ENCODE data around the gene LEMD2. TPM values are rescaled to one million over a fixed set of nuclear protein-coding genes. Genes with fewer than 3 reads are reported as not detected.

LEMD2 gene
- total and polyA plus RNA-seq, 2 donors (not counting 3 experiments of a cell fraction or from before 2014, with no cell fraction given): 61.1 to 81.8 TPM

DNA sequence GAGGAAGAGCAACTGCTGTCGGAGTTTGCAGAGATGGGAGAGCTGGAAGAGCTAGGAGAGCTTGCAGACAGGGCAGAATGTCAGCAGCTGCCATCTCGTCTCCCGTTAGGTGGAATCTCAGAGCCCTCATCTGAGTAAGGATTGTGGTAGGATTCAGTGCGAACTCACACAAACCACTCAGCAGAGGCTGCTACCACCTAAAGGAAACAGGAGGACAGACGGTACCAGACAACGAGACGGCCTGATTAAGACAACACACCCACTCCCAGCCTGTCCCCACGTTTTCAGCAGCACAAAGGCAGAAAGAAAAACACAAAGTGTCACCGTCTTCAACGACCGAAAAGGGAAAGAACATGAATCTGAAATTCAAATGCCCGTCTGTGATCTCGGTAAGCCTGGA, 4.1 kb downstream of the LEMD2 start:
- CTCF ChIA-PET: interaction anchor here (0.5 to 8.8 kb wide), 4 partner anchors 11 to 243 kb away, joined by 3 to 155 read pairs (median 4); no protein-coding TSS in a partner anchor
- POLR2A ChIA-PET: interaction anchor here (5.4 kb wide), 1 partner anchor 13 kb away, joined by 22 read pairs; no protein-coding TSS in a partner anchor

More for the DNA sequence above, 4.1 kb downstream of the LEMD2 start:
- Histone ChIP-seq H4K20me1 (replicated peaks; ENCODE audit: control insufficient read depth, extremely low read depth, insufficient read depth, low read length) (no peaks in the 10 kb centered on the region), H3K79me2 (ENCODE audit: control insufficient read depth, insufficient read depth, low read length) (peaks cover 42% of the 10 kb centered on the region), H3K4me1 (ENCODE audit: control insufficient read depth, extremely low read depth, insufficient read depth, low read length) (peaks cover 72% of the 10 kb centered on the region), H3K36me3 (ENCODE audit: control insufficient read depth in 2 of 2, extremely low read depth in 1 of 2, insufficient read depth in 2 of 2, low read length in 2 of 2) (peaks cover 9 to 29% of the 10 kb centered on the region in 2 experiments), H3K27me3 (ENCODE audit: control insufficient read depth in 2 of 2, insufficient read depth in 2 of 2, low read length in 2 of 2) (no peaks in the 10 kb centered on the region), H3K4me2 (ENCODE audit: insufficient read depth, low read length) (peak overlapping the region; percentile 40), H3K9me3 (replicated peaks; ENCODE audit: control insufficient read depth, insufficient read depth, low read length) (no peaks in the 10 kb centered on the region), H3K9ac (replicated peaks; ENCODE audit: extremely low read depth, insufficient read depth, low read length) (peak overlapping the region; percentile 40), H3K9me1 (replicated peaks; ENCODE audit: control insufficient read depth, extremely low read depth, insufficient read depth, low read length) (no peaks in the 10 kb centered on the region), H3K4me3 (replicated peaks in 1 of 3; ENCODE audit: insufficient read depth in 1 of 3, low read depth in 1 of 3, low read length in 3 of 3) (no peak overlapping the region), H3K27ac (ENCODE audit: insufficient read depth, low read depth, low read length) (peak overlapping the region; percentile 94), H2AFZ (ENCODE audit: low read depth, low read length) (no peak overlapping the region)
- intact Hi-C loops (cut with micrococcal nuclease) (loop anchor here (5.0 kb wide), 1 partner anchor 453 kb away; the partner anchor contains the start of gene HMGA1), dilution Hi-C loops (cut with MboI; ENCODE audit: extremely low pct_ligation_motif_present, low sequenced_read_pairs) (no loop called here)
- no peak for TF ChIP-seq POLR2AphosphoS5 (IDR thresholded peaks at IDR 0.05; ENCODE audit: insufficient read depth, low read depth, low read length)
- TF ChIP-seq, protein P1, sequence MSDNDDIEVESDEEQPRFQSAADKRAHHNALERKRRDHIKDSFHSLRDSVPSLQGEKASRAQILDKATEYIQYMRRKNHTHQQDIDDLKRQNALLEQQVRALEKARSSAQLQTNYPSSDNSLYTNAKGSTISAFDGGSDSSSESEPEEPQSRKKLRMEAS (IDR thresholded peaks at IDR 0.05; ENCODE audit: insufficient read depth, insufficient read length): no peak
- TF ChIP-seq, protein P2, sequence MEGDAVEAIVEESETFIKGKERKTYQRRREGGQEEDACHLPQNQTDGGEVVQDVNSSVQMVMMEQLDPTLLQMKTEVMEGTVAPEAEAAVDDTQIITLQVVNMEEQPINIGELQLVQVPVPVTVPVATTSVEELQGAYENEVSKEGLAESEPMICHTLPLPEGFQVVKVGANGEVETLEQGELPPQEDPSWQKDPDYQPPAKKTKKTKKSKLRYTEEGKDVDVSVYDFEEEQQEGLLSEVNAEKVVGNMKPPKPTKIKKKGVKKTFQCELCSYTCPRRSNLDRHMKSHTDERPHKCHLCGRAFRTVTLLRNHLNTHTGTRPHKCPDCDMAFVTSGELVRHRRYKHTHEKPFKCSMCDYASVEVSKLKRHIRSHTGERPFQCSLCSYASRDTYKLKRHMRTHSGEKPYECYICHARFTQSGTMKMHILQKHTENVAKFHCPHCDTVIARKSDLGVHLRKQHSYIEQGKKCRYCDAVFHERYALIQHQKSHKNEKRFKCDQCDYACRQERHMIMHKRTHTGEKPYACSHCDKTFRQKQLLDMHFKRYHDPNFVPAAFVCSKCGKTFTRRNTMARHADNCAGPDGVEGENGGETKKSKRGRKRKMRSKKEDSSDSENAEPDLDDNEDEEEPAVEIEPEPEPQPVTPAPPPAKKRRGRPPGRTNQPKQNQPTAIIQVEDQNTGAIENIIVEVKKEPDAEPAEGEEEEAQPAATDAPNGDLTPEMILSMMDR (IDR thresholded peaks at IDR 0.05; ENCODE audit: extremely low read depth in 1 of 2, insufficient read depth in 1 of 2, low read depth in 1 of 2, low read length in 2 of 2): no peak
- TF ChIP-seq FOS (IDR thresholded peaks at IDR 0.05; ENCODE audit: borderline replicate concordance, insufficient read depth, low read length): no peak
- no peak for TF ChIP-seq JUN (IDR thresholded peaks at IDR 0.05; ENCODE audit: borderline replicate concordance, insufficient read depth, insufficient read length, low read depth)
- no peak for TF ChIP-seq POLR2A (IDR thresholded peaks at IDR 0.05; ENCODE audit: low read depth, low read length)
- no peak for TF ChIP-seq GATA2 (IDR thresholded peaks at IDR 0.05; ENCODE audit: insufficient read depth, insufficient read length, low read depth, low read length)
- no peak for TF ChIP-seq EZH2 (IDR thresholded peaks at IDR 0.05; ENCODE audit: borderline replicate concordance, low read depth, low read length, severe bottlenecking)
- TF ChIP-seq MYC (IDR thresholded peaks at IDR 0.05; ENCODE audit: low read depth, low read length): no peak
- no TSS peak for BruUV-seq (replicated peaks)
- no peak for DNase-seq (ENCODE audit: low read depth, low spot score)
- FAIRE-seq: no peak
